K562 (cell line): Measurements from ENCODE around the gene ZNF474. TPM values are rescaled to one million over a fixed set of nuclear protein-coding genes. Genes with fewer than 3 reads are reported as not detected.

ENCODE experiments used
- ATAC-seq: fragments of 200-7000 bp; cut with Tn5 transposase; 3 replicates; pipeline ENCODE4 v1.9.1; 2020; ENCODE audit warnings: moderate library complexity
- BruUV-seq: library from RNA; stranded (reverse); fragments of 400-500 nt; replicated peaks from 2 replicates; lab custom pipeline; 2021; lab: Mats Ljungman, UMichigan
- CTCF ChIA-PET: fragments of 300-600 bp; formaldehyde crosslinking; extraction: SDS; loops from one replicate; lab custom pipeline; 2021; ENCODE audit warnings: low intra/inter-chr PET ratio; lab: Yijun Ruan, JAX
- POLR2A ChIA-PET: fragments of 300-600, 350-650 bp; sonication (Branson Sonifier 250); formaldehyde crosslinking; extraction: SDS; loops from one replicate; lab custom pipeline; 2021; ENCODE audit warnings: antibody characterized with exemption, inconsistent platforms; lab: Yijun Ruan, JAX
- DNase-seq, 4 experiments: peaks; one replicate each; pipeline versions ENCODE4 v3.0.0 to v3.0.0-alpha.2; 2011 to 2018; ENCODE audit warnings: low spot score in 3 of 4, mixed read lengths in 3 of 4; ENCODE audit errors: extremely low read depth in 1 of 4
- FAIRE-seq: peaks from 2 replicates; lab custom pipeline; 2011; peaks lifted over from hg19 to GRCh38; lab: Jason Lieb, UNC
- H2AFZ ChIP-seq: 2 replicates; pipeline ENCODE4 v1.6.0; 2011; ENCODE audit warnings: low read depth, low read length, control low read depth, inconsistent platforms
- H3K27ac ChIP-seq: fragments of 200-600 bp; 3 replicates; pipeline ENCODE4 v1.8.0; 2011; ENCODE audit warnings: low read depth, mild to moderate bottlenecking, control low read depth, inconsistent platforms, low read length, moderate library complexity, mixed read lengths; ENCODE audit errors: extremely low read depth
- H3K27me3 ChIP-seq, 2 experiments: fragments of 300-600 bp in 1 of 2; 2 replicates in 1 of 2; 3 replicates in 1 of 2; pipeline versions ENCODE4 v1.6.0 to v1.8.0; 2011; ENCODE audit warnings: inconsistent platforms in 2 of 2, low read length in 2 of 2, mild to moderate bottlenecking in 1 of 2, mixed read lengths in 1 of 2, moderate library complexity in 1 of 2; ENCODE audit not compliant: control insufficient read depth in 2 of 2, insufficient read depth in 2 of 2
- H3K36me3 ChIP-seq: fragments of 300-600 bp; 3 replicates; pipeline ENCODE4 v1.8.0; 2011; ENCODE audit warnings: mild to moderate bottlenecking, low read length, inconsistent platforms; ENCODE audit not compliant: control insufficient read depth, insufficient read depth
- H3K4me1 ChIP-seq, 2 experiments: fragments of 200-600 bp in 1 of 2; replicated peaks in 1 of 2; 2 replicates in 1 of 2; 3 replicates in 1 of 2; pipeline versions ENCODE4 v1.5.1 to v1.8.0; 2011; ENCODE audit warnings: inconsistent platforms in 2 of 2, low read length in 2 of 2, mild to moderate bottlenecking in 1 of 2, mixed read lengths in 1 of 2, moderate library complexity in 1 of 2; ENCODE audit not compliant: control insufficient read depth in 2 of 2, insufficient read depth in 2 of 2
- H3K4me2 ChIP-seq: 2 replicates; pipeline ENCODE4 v1.6.1; 2011; ENCODE audit warnings: low read length, control low read depth, inconsistent platforms, mixed read lengths; ENCODE audit not compliant: insufficient read depth
- H3K4me3 ChIP-seq: fragments of 200-600 bp; sonication (generic), shearing (Covaris generic); 2 replicates; pipeline ENCODE4 v1.5.1; 2016; ENCODE audit warnings: control low read depth, inconsistent platforms
- H3K79me2 ChIP-seq: fragments of 200-600 bp; 3 replicates; pipeline ENCODE4 v1.8.0; 2011; ENCODE audit warnings: low read length, inconsistent platforms; ENCODE audit not compliant: control insufficient read depth, insufficient read depth
- H3K9ac ChIP-seq, 2 experiments: 2 replicates each; pipeline versions ENCODE4 v1.6.0 to v1.6.1; 2011; ENCODE audit warnings: low read depth in 2 of 2, low read length in 2 of 2, control low read depth in 1 of 2, inconsistent platforms in 1 of 2, mild to moderate bottlenecking in 1 of 2, mixed read lengths in 1 of 2; ENCODE audit not compliant: insufficient read depth in 1 of 2
- H3K9me1 ChIP-seq: one replicate; pipeline ENCODE4 v1.6.0; 2011; ENCODE audit warnings: inconsistent platforms, mild to moderate bottlenecking, low read length, moderate library complexity; ENCODE audit not compliant: control insufficient read depth, insufficient read depth
- H3K9me3 ChIP-seq: replicated peaks from 2 replicates; pipeline ENCODE4 v1.5.1; 2011; ENCODE audit warnings: low read depth, low read length, inconsistent platforms; ENCODE audit not compliant: control insufficient read depth, insufficient read depth
- H4K20me1 ChIP-seq: replicated peaks from 2 replicates; pipeline ENCODE4 v1.6.1; 2011; ENCODE audit warnings: low read length, inconsistent platforms, mixed read lengths; ENCODE audit not compliant: control insufficient read depth, insufficient read depth
- ATF3 ChIP-seq, 2 experiments: fragments of 450-650 bp in 1 of 2; sonication (generic) in 1 of 2; formaldehyde crosslinking in 1 of 2; IDR thresholded peaks in 1 of 2; conservative IDR thresholded peaks in 1 of 2; 2 replicates each; pipeline versions ENCODE4 v1.6.1 to v1.8.1; 2016 to 2023; ENCODE audit warnings: mild to moderate bottlenecking in 2 of 2, moderate library complexity in 2 of 2, inconsistent platforms in 1 of 2, missing genetic modification reagents in 1 of 2
- CEBPB ChIP-seq: fragments of 450-650 bp; IDR thresholded peaks from 2 replicates; pipeline ENCODE4 v1.6.1; 2016; ENCODE audit warnings: missing genetic modification characterization, missing compliant biosample characterization
- CREB3 ChIP-seq: fragments of 450-650 bp; conservative IDR thresholded peaks from 2 replicates; pipeline ENCODE4 v1.6.1; 2016; ENCODE audit warnings: missing genetic modification characterization, low read depth, mild to moderate bottlenecking, missing compliant biosample characterization, moderate library complexity
- CREB3L1 ChIP-seq: fragments of 450-650 bp; IDR thresholded peaks from 2 replicates; pipeline ENCODE4 v1.6.1; 2014; ENCODE audit warnings: low read depth, mild to moderate bottlenecking, moderate library complexity, borderline replicate concordance
- FOXM1 ChIP-seq, 2 experiments: fragments of 450-650 bp in 1 of 2; sonication (generic) in 1 of 2; formaldehyde crosslinking in 1 of 2; IDR thresholded peaks; 2 replicates each; pipeline versions ENCODE4 v1.6.1 to v1.9.0; 2017 to 2022; ENCODE audit warnings: low read depth in 2 of 2, mild to moderate bottlenecking in 2 of 2, missing genetic modification reagents in 1 of 2, moderate library complexity in 1 of 2
- GABPB1 ChIP-seq: sonication (generic); formaldehyde crosslinking; IDR thresholded peaks from 2 replicates; pipeline ENCODE4 v1.8.0; 2022; ENCODE audit warnings: mild to moderate bottlenecking, missing genetic modification reagents
- GATA2 ChIP-seq: sonication (generic); formaldehyde crosslinking; IDR thresholded peaks from 2 replicates; pipeline ENCODE4 v1.4.0; 2020; ENCODE audit warnings: mild to moderate bottlenecking, missing genetic modification reagents
- HOXB6 ChIP-seq: fragments of 250-450 bp; sonication (Bioruptor Pico); IDR thresholded peaks from 2 replicates; pipeline ENCODE4 v1.5.1; 2022; ENCODE audit warnings: mild to moderate bottlenecking, borderline replicate concordance
- POLR2H ChIP-seq: IDR thresholded peaks from 2 replicates; pipeline ENCODE4 v1.6.1; 2016; ENCODE audit warnings: missing genetic modification characterization, low read depth, mild to moderate bottlenecking, control low read depth, missing compliant biosample characterization, moderate library complexity
- TRIM28 ChIP-seq: fragments of 450-650 bp; IDR thresholded peaks from 2 replicates; pipeline ENCODE4 v1.6.1; 2017
- ZBTB7A ChIP-seq: IDR thresholded peaks from 2 replicates; pipeline ENCODE4 v1.6.1; 2011; ENCODE audit warnings: low read depth, mild to moderate bottlenecking, low read length, moderate library complexity, borderline replicate concordance; ENCODE audit not compliant: control insufficient read depth
- ZNF384 ChIP-seq: IDR thresholded peaks from 2 replicates; pipeline ENCODE4 v1.6.1; 2012; ENCODE audit warnings: low read depth, low read length, improper control_type of control experiment
- ZNF449 ChIP-seq: fragments of 250-450 bp; sonication (Bioruptor Pico); IDR thresholded peaks from 2 replicates; pipeline ENCODE4 v1.8.0; 2022; ENCODE audit warnings: moderate library complexity, mild to moderate bottlenecking, inconsistent platforms
- ZZZ3 ChIP-seq: fragments of 450-650 bp; IDR thresholded peaks from 2 replicates; pipeline ENCODE4 v1.6.1; 2016; ENCODE audit warnings: antibody characterized with exemption, mild to moderate bottlenecking, moderate library complexity
- WGBS: fragments of 100-300 bp; shearing (Covaris generic); methylation state at CpG from one replicate; pipeline ENCODE4 v1.1.6; 2016; ENCODE audit warnings: low coverage, mixed read lengths; ENCODE audit not compliant: insufficient coverage; ENCODE audit errors: missing lambda C conversion rate; 5-methylcytosine and 5-hydroxymethylcytosine counted together
- in situ Hi-C: fragments of 300-500 bp; cut with MboI; formaldehyde crosslinking; loops from 4 replicates; pipeline ENCODE4 v1.15.0; 2018; ENCODE audit warnings: inconsistent platforms, mixed read lengths
- intact Hi-C: fragments of 100-400 bp; cut with micrococcal nuclease; formaldehyde crosslinking; loops from 2 replicates; pipeline ENCODE4 v1.14.2; 2022
- polyA plus RNA-seq, 8 experiments: library from polyadenylated mRNA; depleted of rRNA in 4 of 8; stranded (reverse) in 5 of 8; unstranded in 3 of 8; fragments of >200 nt; fragmentation: Nextera tagmentation in 2 of 8; fragmentation: Illumina TruSeq in 1 of 8; extraction: Ambion mirVana in 2 of 8; extraction: Trizol in 1 of 8; gene quantifications; 2 replicates each; pipeline versions ENCODE4 v1.2.1 to v1.2.3, GENCODE V29; 2011 to 2014; ENCODE audit warnings: inconsistent platforms in 1 of 8, missing spikeins in 1 of 8
- total RNA-seq, 7 experiments: library from RNA; depleted of rRNA in 6 of 7; stranded (reverse); fragments of >200 nt in 6 of 7; fragmentation: Illumina TruSeq in 2 of 7; extraction: Trizol in 2 of 7; gene quantifications; 2 replicates each; pipeline versions ENCODE4 v1.2.1 to v1.2.3, GENCODE V29; 2011 to 2021; ENCODE audit warnings: low replicate concordance in 1 of 7
- TF ChIP-seq, protein P1 (sequence below): fragments of 450-650 bp; IDR thresholded peaks from 2 replicates; pipeline ENCODE4 v1.6.1; 2018; ENCODE audit warnings: mild to moderate bottlenecking, low read depth; ENCODE audit not compliant: partially characterized antibody

ZNF474 gene
- total and polyA plus RNA-seq, 9 of the 15 experiments (the other 6 are each of a cell fraction or from before 2014, with no cell fraction given) = 0.16 to 0.62 (median 0.39) TPM

DNA sequence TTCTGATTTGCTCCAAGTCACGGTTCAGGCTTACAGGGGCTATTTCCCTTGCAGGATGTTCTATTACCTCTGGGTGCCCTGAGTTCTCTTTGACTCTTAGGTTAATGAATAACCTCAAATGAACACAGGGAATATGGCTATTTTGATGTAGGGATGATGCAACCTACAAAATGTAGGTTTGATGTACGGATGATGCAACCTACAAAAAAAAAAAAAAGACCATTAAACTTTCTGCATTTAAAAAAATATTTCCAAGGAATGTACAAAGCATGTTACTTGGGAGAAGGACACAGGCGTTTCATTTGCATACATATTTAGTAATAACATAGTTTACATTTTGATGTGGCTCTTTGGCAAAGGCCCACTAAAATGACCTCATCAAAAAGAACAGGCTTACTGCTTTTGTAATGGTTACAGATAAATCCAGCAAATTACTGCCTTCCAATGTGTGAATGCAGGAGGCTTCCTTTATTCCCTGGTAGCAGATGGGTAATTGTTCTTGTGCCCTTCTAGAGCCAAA lies 36.3 kb downstream of the ZNF474 start:
- Histone ChIP-seq H2AFZ (peak overlapping the region; percentile 64; the same call in 1 of the 2 replicates), H3K9me3 (no peaks in the 10 kb centered on the region), H3K4me2 (no peak overlapping the region), H3K79me2 (no peaks in the 10 kb centered on the region), H3K36me3 (no peaks in the 10 kb centered on the region), H3K4me3 (no peak overlapping the region), H3K9me1 (no peaks in the 10 kb centered on the region), H3K4me1 (peaks cover 0 to 4% of the 10 kb centered on the region in 2 experiments; a peak in 2 of 5 replicates), H3K27ac (no peak overlapping the region), H3K9ac (no peak overlapping the region), H3K27me3 (no peaks in the 10 kb centered on the region), H4K20me1 (no peaks in the 10 kb centered on the region)
- BruUV-seq = no TSS peak
- CTCF ChIA-PET = no interaction called here
- POLR2A ChIA-PET = interaction anchor here (2.2 kb wide), 1 partner anchor 11 kb away, joined by 6 read pairs; no protein-coding TSS in a partner anchor
- 44% methylated on average over 3 of the region's 3 CpGs for WGBS
- in situ Hi-C loops = no loop called here
- intact Hi-C loops = no loop called here
- no peak; the same call in 2 of the 3 replicates for ATAC-seq
- no peak for FAIRE-seq
- no peak for DNase-seq
- TF ChIP-seq CREB3L1 (no peak), ZZZ3 (no peak), ZNF449 (CRISPR knock-in tag) (no peak), ATF3 (IDR thresholded peaks at IDR 0.05) (peak; percentile 83), ATF3 (CRISPR knock-in tag; conservative IDR thresholded peaks at IDR 0.05) (no peak), GATA2 (CRISPR knock-in tag) (no peak), POLR2H (tag) (no peak), CREB3 (tag) (no peak), HOXB6 (CRISPR knock-in tag) (no peak), ZNF384 (no peak), CEBPB (peak; percentile 60), FOXM1 (IDR thresholded peaks at IDR 0.05; ENCODE audit: low read depth) (no peak), FOXM1 (CRISPR knock-in tag; IDR thresholded peaks at IDR 0.05; ENCODE audit: low read depth) (no peak), TRIM28 (no peak), ZBTB7A (no peak), GABPB1 (CRISPR knock-in tag) (no peak)
- TF ChIP-seq, protein P1, sequence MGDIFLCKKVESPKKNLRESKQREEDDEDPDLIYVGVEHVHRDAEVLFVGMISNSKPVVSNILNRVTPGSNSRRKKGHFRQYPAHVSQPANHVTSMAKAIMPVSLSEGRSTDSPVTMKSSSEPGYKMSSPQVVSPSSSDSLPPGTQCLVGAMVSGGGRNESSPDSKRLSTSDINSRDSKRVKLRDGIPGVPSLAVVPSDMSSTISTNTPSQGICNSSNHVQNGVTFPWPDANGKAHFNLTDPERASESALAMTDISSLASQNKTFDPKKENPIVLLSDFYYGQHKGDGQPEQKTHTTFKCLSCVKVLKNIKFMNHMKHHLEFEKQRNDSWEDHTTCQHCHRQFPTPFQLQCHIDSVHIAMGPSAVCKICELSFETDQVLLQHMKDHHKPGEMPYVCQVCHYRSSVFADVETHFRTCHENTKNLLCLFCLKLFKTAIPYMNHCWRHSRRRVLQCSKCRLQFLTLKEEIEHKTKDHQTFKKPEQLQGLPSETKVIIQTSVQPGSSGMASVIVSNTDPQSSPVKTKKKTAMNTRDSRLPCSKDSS = no peak
